Uterus (tissue), 2 donors: ENCODE results near the gene SIPA1.

Source experiments
- POLR2A ChIP-seq, 2 donors: fragments of 450-650 bp; IDR thresholded peaks; one replicate each; pipeline ENCODE4 v1.6.1; 2016; ENCODE audit warnings: antibody characterized with exemption in 2 of 2, mild to moderate bottlenecking in 1 of 2, moderate library complexity in 1 of 2
- TF ChIP-seq, protein P1 (sequence below), 4 experiments: fragments of 200-600 bp in 2 of 4; fragments of 450-650 bp in 2 of 4; sonication (generic) in 2 of 4; IDR thresholded peaks; one replicate each; pipeline ENCODE4 v1.5.1; 2016 to 2019; ENCODE audit warnings: antibody characterized with exemption in 4 of 4, mild to moderate bottlenecking in 2 of 4, moderate library complexity in 1 of 4

DNA sequence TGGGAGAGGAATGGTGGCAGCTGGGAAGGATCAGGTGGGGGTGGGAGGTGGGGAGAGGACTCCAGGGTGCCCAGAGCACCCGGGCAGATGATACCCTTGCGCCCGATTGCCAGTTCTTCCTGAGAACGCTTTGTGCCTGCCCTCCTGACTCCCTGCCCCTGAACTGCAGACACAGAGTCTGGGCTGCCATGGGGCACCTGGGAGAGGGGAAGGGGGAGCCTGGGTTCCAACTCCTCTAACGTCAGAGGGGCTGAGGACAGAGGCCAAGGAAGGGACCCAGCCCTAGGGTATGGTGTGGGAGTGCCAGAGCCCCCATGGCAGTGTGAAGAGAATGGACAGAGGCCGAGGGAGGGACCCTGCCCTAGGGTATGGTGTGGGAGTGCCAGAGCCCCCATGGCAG lies 41.4 kb upstream of the SIPA1 start:
- TF ChIP-seq POLR2A (IDR thresholded peaks at IDR 0.05) = no peak
- TF ChIP-seq, protein P1, sequence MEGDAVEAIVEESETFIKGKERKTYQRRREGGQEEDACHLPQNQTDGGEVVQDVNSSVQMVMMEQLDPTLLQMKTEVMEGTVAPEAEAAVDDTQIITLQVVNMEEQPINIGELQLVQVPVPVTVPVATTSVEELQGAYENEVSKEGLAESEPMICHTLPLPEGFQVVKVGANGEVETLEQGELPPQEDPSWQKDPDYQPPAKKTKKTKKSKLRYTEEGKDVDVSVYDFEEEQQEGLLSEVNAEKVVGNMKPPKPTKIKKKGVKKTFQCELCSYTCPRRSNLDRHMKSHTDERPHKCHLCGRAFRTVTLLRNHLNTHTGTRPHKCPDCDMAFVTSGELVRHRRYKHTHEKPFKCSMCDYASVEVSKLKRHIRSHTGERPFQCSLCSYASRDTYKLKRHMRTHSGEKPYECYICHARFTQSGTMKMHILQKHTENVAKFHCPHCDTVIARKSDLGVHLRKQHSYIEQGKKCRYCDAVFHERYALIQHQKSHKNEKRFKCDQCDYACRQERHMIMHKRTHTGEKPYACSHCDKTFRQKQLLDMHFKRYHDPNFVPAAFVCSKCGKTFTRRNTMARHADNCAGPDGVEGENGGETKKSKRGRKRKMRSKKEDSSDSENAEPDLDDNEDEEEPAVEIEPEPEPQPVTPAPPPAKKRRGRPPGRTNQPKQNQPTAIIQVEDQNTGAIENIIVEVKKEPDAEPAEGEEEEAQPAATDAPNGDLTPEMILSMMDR (IDR thresholded peaks at IDR 0.05) = no peak
